Cardiac muscle cell (in vitro differentiated cells and primary cell): ENCODE measurements around the gene PLEKHM1. TPM values are rescaled to one million over a fixed set of nuclear protein-coding genes. Genes with fewer than 3 reads are reported as not detected.

ENCODE experiments used
- DNase-seq, 2 donors: peaks; one replicate each; pipeline versions ENCODE4 v3.0.0 to v3.0.0-alpha.2; 2010 to 2017; ENCODE audit warnings: low read depth in 1 of 2, low spot score in 1 of 2
- H3K27ac ChIP-seq: fragments of 200-600 bp; sonication (generic); 2 replicates; pipeline ENCODE4 v1.5.1; 2016
- H3K27me3 ChIP-seq: fragments of 200-600 bp; sonication (generic); 2 replicates; pipeline ENCODE4 v1.6.0; 2016; ENCODE audit warnings: control low read depth
- H3K36me3 ChIP-seq: fragments of 200-600 bp; sonication (generic); 2 replicates; pipeline ENCODE4 v1.5.1; 2016; ENCODE audit warnings: control low read depth
- H3K4me1 ChIP-seq: fragments of 200-600 bp; sonication (generic); 2 replicates; pipeline ENCODE4 v1.8.1; 2017; ENCODE audit warnings: low read depth, mild to moderate bottlenecking, mixed run types
- H3K4me3 ChIP-seq: fragments of 200-600 bp; sonication (generic); 2 replicates; pipeline ENCODE4 v1.5.1; 2016; ENCODE audit warnings: mild to moderate bottlenecking
- H3K9me3 ChIP-seq: fragments of 200-600 bp; sonication (generic); 2 replicates; pipeline ENCODE4 v1.5.1; 2017; ENCODE audit warnings: low read depth, mild to moderate bottlenecking, control low read depth
- CTCF ChIP-seq: IDR thresholded peaks from 2 replicates; pipeline ENCODE4 v1.5.1; 2012; ENCODE audit warnings: low read depth, mild to moderate bottlenecking, low read length
- polyA plus RNA-seq: library from polyadenylated mRNA; unstranded; fragments of >200 nt; fragmentation: Nextera tagmentation; extraction: Ambion mirVana; gene quantifications from 2 replicates; pipeline ENCODE4 v1.2.1, GENCODE V29; 2016
- total RNA-seq: library from RNA; depleted of rRNA; stranded (reverse); fragments of >200 nt; gene quantifications from 2 replicates; pipeline ENCODE4 v1.2.3, GENCODE V29; 2016

Gene PLEKHM1
- total and polyA plus RNA-seq, 2 experiments from 2014 or later, result 13.5 to 50.8 TPM

DNA sequence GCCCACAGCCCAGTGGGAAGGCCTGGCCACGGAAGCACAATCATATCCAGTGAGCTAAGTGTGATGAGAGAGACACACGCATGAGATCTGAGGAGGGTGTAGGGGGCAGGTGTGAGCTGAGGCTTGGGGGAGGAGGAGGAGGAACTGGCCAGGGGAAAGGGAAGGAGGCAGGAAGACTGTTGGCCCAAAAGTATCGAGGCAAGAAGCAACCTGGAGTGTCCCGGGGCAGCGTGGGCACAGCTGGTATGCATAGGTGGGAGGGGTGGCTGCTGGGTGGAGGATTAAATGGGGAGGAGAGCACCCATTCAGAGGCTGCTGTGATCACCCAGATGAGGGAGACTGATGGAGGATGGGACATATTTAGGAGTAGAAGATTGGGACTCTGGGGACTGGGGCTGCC, 99.2 kb downstream of the PLEKHM1 start:
- no peak overlapping the region for H3K27ac ChIP-seq
- no peaks in the 10 kb centered on the region for H3K27me3 ChIP-seq
- no peak for DNase-seq
- H3K36me3 ChIP-seq, result no peaks in the 10 kb centered on the region
- TF ChIP-seq CTCF, result no peak
- no peaks in the 10 kb centered on the region for H3K9me3 ChIP-seq
- H3K4me1 ChIP-seq, result no peaks in the 10 kb centered on the region
- no peak overlapping the region for H3K4me3 ChIP-seq

DNA sequence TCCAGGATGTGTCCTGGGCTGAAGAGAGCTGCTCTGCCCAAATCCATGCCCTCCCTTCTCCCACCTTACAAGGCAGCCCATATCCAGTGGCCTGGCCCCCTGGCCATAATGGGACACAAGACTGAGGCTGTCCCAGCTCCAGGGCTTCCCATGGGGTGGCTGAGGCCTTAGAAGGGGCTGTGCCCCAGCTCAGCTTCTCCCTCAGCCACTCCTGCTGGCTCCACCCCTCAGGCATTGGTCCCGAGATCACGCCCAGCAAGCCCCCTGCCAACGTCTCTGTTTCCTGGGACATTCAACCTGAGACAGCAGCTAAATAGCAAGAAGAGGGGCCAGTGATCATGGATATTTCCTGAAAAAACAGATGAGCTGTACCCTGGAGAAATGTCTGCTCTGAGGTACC, 101.2 kb downstream of the PLEKHM1 start:
- Histone ChIP-seq H3K27ac (no peak overlapping the region), H3K36me3 (no peaks in the 10 kb centered on the region), H3K4me1 (no peaks in the 10 kb centered on the region), H3K4me3 (no peak overlapping the region), H3K27me3 (no peaks in the 10 kb centered on the region), H3K9me3 (no peaks in the 10 kb centered on the region)
- DNase-seq, result no peak
- TF ChIP-seq CTCF, result no peak

DNA sequence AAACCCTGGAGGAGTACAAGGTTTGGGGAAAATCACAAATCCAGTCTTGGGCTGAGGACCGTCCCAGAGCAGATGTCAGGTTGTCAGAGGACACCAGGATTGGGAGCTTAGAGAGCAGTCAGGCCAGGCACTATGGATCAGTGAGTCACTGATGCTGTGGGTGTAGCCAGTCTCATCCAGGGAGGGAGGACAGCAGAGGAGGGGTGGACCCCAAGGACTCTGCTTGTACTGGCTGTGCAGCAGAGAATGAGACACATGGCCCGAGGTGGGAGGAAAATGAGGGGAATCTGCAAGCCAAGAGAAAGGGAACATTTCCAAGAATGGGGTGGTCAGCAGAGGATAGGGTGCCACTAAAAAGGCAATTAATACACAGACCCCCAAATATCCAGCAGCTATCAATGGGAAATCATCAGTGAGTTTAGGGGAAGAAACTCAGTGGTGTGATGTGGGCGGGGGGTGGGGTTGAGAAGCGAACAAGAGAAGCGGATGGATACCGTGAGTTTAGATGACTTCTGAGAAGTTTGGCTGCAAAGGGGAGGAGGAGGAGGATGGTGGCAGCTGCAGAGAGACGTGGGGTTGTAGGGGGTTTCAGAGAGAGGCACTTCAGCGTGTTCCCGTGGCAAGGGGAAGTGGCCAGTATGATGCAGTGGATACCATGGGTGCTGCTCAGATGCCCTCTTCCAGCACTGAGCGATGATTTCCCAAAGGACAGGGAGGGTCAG, 101.8 kb downstream of the PLEKHM1 start:
- DNase-seq, result peak in 1 of 2 donors; percentile 16
- Histone ChIP-seq H3K27ac (no peak overlapping the region), H3K9me3 (no peaks in the 10 kb centered on the region), H3K4me3 (no peak overlapping the region), H3K27me3 (no peaks in the 10 kb centered on the region), H3K4me1 (no peaks in the 10 kb centered on the region), H3K36me3 (no peaks in the 10 kb centered on the region)
- no peak for TF ChIP-seq CTCF

- H3K9me3 ChIP-seq, result no peaks in the 10 kb centered on the region
- no peak overlapping the region for H3K27ac ChIP-seq
- no peak for DNase-seq
- no peak overlapping the region for H3K4me3 ChIP-seq
- H3K36me3 ChIP-seq, result no peaks in the 10 kb centered on the region
- no peaks in the 10 kb centered on the region for H3K27me3 ChIP-seq
- no peaks in the 10 kb centered on the region for H3K4me1 ChIP-seq
- TF ChIP-seq CTCF, result no peak
These were observed 102.8 kb downstream of the PLEKHM1 start for GRCh38 chr17:45387739-45388138.

GRCh38 chr17:45386178-45386577, 104.3 kb downstream of the PLEKHM1 start:
- peak in 1 of 2 donors; percentile 17 for DNase-seq
- Histone ChIP-seq H3K27ac (no peak overlapping the region), H3K27me3 (no peaks in the 10 kb centered on the region), H3K4me3 (no peak overlapping the region), H3K4me1 (no peaks in the 10 kb centered on the region), H3K9me3 (no peaks in the 10 kb centered on the region), H3K36me3 (no peaks in the 10 kb centered on the region)
- TF ChIP-seq CTCF, result no peak

Other genes starting within 250 kb of the PLEKHM1 start
- gene SPATA32, start 228.6 kb downstream of the PLEKHM1 start, total RNA-seq, result 0.45 TPM in 1 of 2 replicates, not detected in the other
- not detected in 2 replicates for gene SPATA32, start 228.6 kb downstream of the PLEKHM1 start, polyA plus RNA-seq
- 2.9 and 3.6 TPM in 2 replicates for gene MAP3K14, start 173.7 kb downstream of the PLEKHM1 start, total RNA-seq
- 1.3 and 3.7 TPM in 2 replicates for gene MAP3K14, start 173.7 kb downstream of the PLEKHM1 start, polyA plus RNA-seq
- 14.7 and 17.7 TPM in 2 replicates for gene ARHGAP27, start 57.9 kb downstream of the PLEKHM1 start, total RNA-seq
- 5.6 and 12.3 TPM in 2 replicates for gene ARHGAP27, start 57.9 kb downstream of the PLEKHM1 start, polyA plus RNA-seq